K562 (cell line): ENCODE results near the gene DCT. TPM values are rescaled to one million over a fixed set of nuclear protein-coding genes. Genes with fewer than 3 reads are reported as not detected.

ENCODE experiments used
- ATAC-seq: fragments of 200-7000 bp; cut with Tn5 transposase; 3 replicates; pipeline ENCODE4 v1.9.1; 2020; ENCODE audit warnings: moderate library complexity
- BruUV-seq: library from RNA; stranded (reverse); fragments of 400-500 nt; replicated peaks from 2 replicates; lab custom pipeline; 2021; lab: Mats Ljungman, UMichigan
- CTCF ChIA-PET: fragments of 300-600 bp; formaldehyde crosslinking; extraction: SDS; loops from one replicate; lab custom pipeline; 2021; ENCODE audit warnings: low intra/inter-chr PET ratio; lab: Yijun Ruan, JAX
- POLR2A ChIA-PET: fragments of 300-600, 350-650 bp; sonication (Branson Sonifier 250); formaldehyde crosslinking; extraction: SDS; loops from one replicate; lab custom pipeline; 2021; ENCODE audit warnings: antibody characterized with exemption, inconsistent platforms; lab: Yijun Ruan, JAX
- DNase-seq, 4 experiments: peaks; one replicate each; pipeline versions ENCODE4 v3.0.0 to v3.0.0-alpha.2; 2011 to 2018; ENCODE audit warnings: low spot score in 3 of 4, mixed read lengths in 3 of 4; ENCODE audit errors: extremely low read depth in 1 of 4
- FAIRE-seq: peaks from 2 replicates; lab custom pipeline; 2011; peaks lifted over from hg19 to GRCh38; lab: Jason Lieb, UNC
- H2AFZ ChIP-seq: 2 replicates; pipeline ENCODE4 v1.6.0; 2011; ENCODE audit warnings: low read depth, low read length, control low read depth, inconsistent platforms
- H3K27ac ChIP-seq: fragments of 200-600 bp; 3 replicates; pipeline ENCODE4 v1.8.0; 2011; ENCODE audit warnings: low read depth, mild to moderate bottlenecking, control low read depth, inconsistent platforms, low read length, moderate library complexity, mixed read lengths; ENCODE audit errors: extremely low read depth
- H3K27me3 ChIP-seq, 2 experiments: fragments of 300-600 bp in 1 of 2; 2 replicates in 1 of 2; 3 replicates in 1 of 2; pipeline versions ENCODE4 v1.6.0 to v1.8.0; 2011; ENCODE audit warnings: inconsistent platforms in 2 of 2, low read length in 2 of 2, mild to moderate bottlenecking in 1 of 2, mixed read lengths in 1 of 2, moderate library complexity in 1 of 2; ENCODE audit not compliant: control insufficient read depth in 2 of 2, insufficient read depth in 2 of 2
- H3K36me3 ChIP-seq: fragments of 300-600 bp; 3 replicates; pipeline ENCODE4 v1.8.0; 2011; ENCODE audit warnings: mild to moderate bottlenecking, low read length, inconsistent platforms; ENCODE audit not compliant: control insufficient read depth, insufficient read depth
- H3K4me1 ChIP-seq, 2 experiments: fragments of 200-600 bp in 1 of 2; replicated peaks in 1 of 2; 2 replicates in 1 of 2; 3 replicates in 1 of 2; pipeline versions ENCODE4 v1.5.1 to v1.8.0; 2011; ENCODE audit warnings: inconsistent platforms in 2 of 2, low read length in 2 of 2, mild to moderate bottlenecking in 1 of 2, mixed read lengths in 1 of 2, moderate library complexity in 1 of 2; ENCODE audit not compliant: control insufficient read depth in 2 of 2, insufficient read depth in 2 of 2
- H3K4me2 ChIP-seq: 2 replicates; pipeline ENCODE4 v1.6.1; 2011; ENCODE audit warnings: low read length, control low read depth, inconsistent platforms, mixed read lengths; ENCODE audit not compliant: insufficient read depth
- H3K4me3 ChIP-seq: fragments of 200-600 bp; sonication (generic), shearing (Covaris generic); 2 replicates; pipeline ENCODE4 v1.5.1; 2016; ENCODE audit warnings: control low read depth, inconsistent platforms
- H3K79me2 ChIP-seq: fragments of 200-600 bp; 3 replicates; pipeline ENCODE4 v1.8.0; 2011; ENCODE audit warnings: low read length, inconsistent platforms; ENCODE audit not compliant: control insufficient read depth, insufficient read depth
- H3K9ac ChIP-seq, 2 experiments: 2 replicates each; pipeline versions ENCODE4 v1.6.0 to v1.6.1; 2011; ENCODE audit warnings: low read depth in 2 of 2, low read length in 2 of 2, control low read depth in 1 of 2, inconsistent platforms in 1 of 2, mild to moderate bottlenecking in 1 of 2, mixed read lengths in 1 of 2; ENCODE audit not compliant: insufficient read depth in 1 of 2
- H3K9me1 ChIP-seq: one replicate; pipeline ENCODE4 v1.6.0; 2011; ENCODE audit warnings: inconsistent platforms, mild to moderate bottlenecking, low read length, moderate library complexity; ENCODE audit not compliant: control insufficient read depth, insufficient read depth
- H3K9me3 ChIP-seq: replicated peaks from 2 replicates; pipeline ENCODE4 v1.5.1; 2011; ENCODE audit warnings: low read depth, low read length, inconsistent platforms; ENCODE audit not compliant: control insufficient read depth, insufficient read depth
- H4K20me1 ChIP-seq: replicated peaks from 2 replicates; pipeline ENCODE4 v1.6.1; 2011; ENCODE audit warnings: low read length, inconsistent platforms, mixed read lengths; ENCODE audit not compliant: control insufficient read depth, insufficient read depth
- E2F3 ChIP-seq: fragments of 250-450 bp; sonication (Bioruptor Pico); IDR thresholded peaks from 2 replicates; pipeline ENCODE4 v1.4.0; 2020; ENCODE audit warnings: mild to moderate bottlenecking
- MCM2 ChIP-seq: fragments of 450-650 bp; IDR thresholded peaks from 2 replicates; pipeline ENCODE4 v1.6.1; 2017; ENCODE audit warnings: low read depth, mild to moderate bottlenecking
- WGBS: fragments of 100-300 bp; shearing (Covaris generic); methylation state at CpG from one replicate; pipeline ENCODE4 v1.1.6; 2016; ENCODE audit warnings: low coverage, mixed read lengths; ENCODE audit not compliant: insufficient coverage; ENCODE audit errors: missing lambda C conversion rate; 5-methylcytosine and 5-hydroxymethylcytosine counted together
- in situ Hi-C: fragments of 300-500 bp; cut with MboI; formaldehyde crosslinking; loops from 4 replicates; pipeline ENCODE4 v1.15.0; 2018; ENCODE audit warnings: inconsistent platforms, mixed read lengths
- intact Hi-C: fragments of 100-400 bp; cut with micrococcal nuclease; formaldehyde crosslinking; loops from 2 replicates; pipeline ENCODE4 v1.14.2; 2022
- polyA plus RNA-seq, 8 experiments: library from polyadenylated mRNA; depleted of rRNA in 4 of 8; stranded (reverse) in 5 of 8; unstranded in 3 of 8; fragments of >200 nt; fragmentation: Nextera tagmentation in 2 of 8; fragmentation: Illumina TruSeq in 1 of 8; extraction: Ambion mirVana in 2 of 8; extraction: Trizol in 1 of 8; gene quantifications; 2 replicates each; pipeline versions ENCODE4 v1.2.1 to v1.2.3, GENCODE V29; 2011 to 2014; ENCODE audit warnings: inconsistent platforms in 1 of 8, missing spikeins in 1 of 8
- total RNA-seq, 7 experiments: library from RNA; depleted of rRNA in 6 of 7; stranded (reverse); fragments of >200 nt in 6 of 7; fragmentation: Illumina TruSeq in 2 of 7; extraction: Trizol in 2 of 7; gene quantifications; 2 replicates each; pipeline versions ENCODE4 v1.2.1 to v1.2.3, GENCODE V29; 2011 to 2021; ENCODE audit warnings: low replicate concordance in 1 of 7
- TF ChIP-seq, protein P1 (sequence below), 2 experiments: fragments of 150-350 bp in 1 of 2; IDR thresholded peaks; 2 replicates each; pipeline ENCODE4 v1.6.1; 2012 to 2016; ENCODE audit warnings: low read depth in 2 of 2, low read length in 2 of 2, mild to moderate bottlenecking in 1 of 2, moderate library complexity in 1 of 2

Gene DCT
- total and polyA plus RNA-seq, 9 of the 15 experiments (the other 6 are each of a cell fraction or from before 2014, with no cell fraction given) = 0.11 to 0.83 (median 0.57) TPM

DNA sequence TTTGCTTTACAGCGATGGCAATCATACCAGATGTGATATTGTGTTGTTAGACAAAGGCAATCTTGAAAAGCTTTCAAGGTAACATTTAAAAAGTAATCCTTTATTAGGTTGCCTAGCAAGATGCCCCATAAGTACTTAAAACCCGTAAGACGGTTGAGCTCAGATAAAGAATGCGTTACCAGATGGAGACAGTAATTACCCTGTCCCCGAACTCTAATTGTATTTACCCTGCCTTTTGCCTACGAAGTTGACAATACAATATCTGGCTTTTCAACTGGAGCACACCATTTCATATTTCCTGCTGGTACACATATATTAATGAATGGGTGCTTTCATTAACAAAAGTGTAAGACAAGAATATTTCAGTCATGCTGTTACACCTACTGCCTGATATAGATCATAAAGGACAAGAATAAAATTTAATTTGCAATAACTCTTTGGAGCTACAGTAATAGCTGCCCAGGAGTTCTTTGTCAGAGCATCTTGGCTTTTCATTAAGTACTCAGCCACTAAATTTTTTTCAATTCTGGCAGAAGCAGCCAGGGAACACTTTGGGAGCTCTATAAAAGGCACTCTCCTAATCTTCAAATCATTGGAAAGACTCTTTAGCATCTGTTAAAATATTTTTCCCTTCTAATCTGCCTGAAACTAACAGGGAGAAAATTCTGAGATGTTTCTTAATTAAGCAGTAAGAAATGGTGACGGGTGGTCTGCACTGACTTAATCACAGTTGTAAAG, 63.8 kb downstream of the DCT start (continued):
- TF ChIP-seq, protein P1, sequence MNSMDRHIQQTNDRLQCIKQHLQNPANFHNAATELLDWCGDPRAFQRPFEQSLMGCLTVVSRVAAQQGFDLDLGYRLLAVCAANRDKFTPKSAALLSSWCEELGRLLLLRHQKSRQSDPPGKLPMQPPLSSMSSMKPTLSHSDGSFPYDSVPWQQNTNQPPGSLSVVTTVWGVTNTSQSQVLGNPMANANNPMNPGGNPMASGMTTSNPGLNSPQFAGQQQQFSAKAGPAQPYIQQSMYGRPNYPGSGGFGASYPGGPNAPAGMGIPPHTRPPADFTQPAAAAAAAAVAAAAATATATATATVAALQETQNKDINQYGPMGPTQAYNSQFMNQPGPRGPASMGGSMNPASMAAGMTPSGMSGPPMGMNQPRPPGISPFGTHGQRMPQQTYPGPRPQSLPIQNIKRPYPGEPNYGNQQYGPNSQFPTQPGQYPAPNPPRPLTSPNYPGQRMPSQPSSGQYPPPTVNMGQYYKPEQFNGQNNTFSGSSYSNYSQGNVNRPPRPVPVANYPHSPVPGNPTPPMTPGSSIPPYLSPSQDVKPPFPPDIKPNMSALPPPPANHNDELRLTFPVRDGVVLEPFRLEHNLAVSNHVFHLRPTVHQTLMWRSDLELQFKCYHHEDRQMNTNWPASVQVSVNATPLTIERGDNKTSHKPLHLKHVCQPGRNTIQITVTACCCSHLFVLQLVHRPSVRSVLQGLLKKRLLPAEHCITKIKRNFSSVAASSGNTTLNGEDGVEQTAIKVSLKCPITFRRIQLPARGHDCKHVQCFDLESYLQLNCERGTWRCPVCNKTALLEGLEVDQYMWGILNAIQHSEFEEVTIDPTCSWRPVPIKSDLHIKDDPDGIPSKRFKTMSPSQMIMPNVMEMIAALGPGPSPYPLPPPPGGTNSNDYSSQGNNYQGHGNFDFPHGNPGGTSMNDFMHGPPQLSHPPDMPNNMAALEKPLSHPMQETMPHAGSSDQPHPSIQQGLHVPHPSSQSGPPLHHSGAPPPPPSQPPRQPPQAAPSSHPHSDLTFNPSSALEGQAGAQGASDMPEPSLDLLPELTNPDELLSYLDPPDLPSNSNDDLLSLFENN (IDR thresholded peaks at IDR 0.05; ENCODE audit: low read depth in 2 of 2, low read length in 2 of 2) = no peak
- no peak for TF ChIP-seq E2F3 (CRISPR knock-in tag)
- TF ChIP-seq, all 486 proteins: peak for 0

DNA sequence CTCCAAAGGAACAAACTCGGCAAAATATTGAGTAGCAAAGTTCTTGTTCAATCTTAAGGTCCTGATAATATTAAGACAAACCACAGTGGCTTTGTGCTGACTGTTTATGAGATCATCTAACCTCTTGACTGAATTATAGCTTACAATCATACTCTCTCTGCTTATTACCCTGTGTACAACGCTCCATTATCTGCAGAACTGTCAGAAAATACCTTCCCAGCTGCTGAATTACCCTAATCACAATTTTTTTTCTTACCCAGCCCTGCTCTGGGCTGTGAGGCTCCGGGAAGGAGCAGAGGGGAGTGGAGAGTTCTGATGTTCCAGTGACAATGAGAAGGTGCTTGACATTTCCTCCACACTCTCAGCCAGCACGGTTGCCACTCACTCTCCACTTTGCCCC, 64.8 kb downstream of the DCT start:
- no TSS peak for BruUV-seq
- intact Hi-C loops = no loop called here
- no peaks in the 10 kb centered on the region for H3K36me3 ChIP-seq
- 4% methylated on average over 4 of the region's 4 CpGs for WGBS
- no peak for TF ChIP-seq MCM2
- no peak overlapping the region for H3K9ac ChIP-seq
- ChIA-PET CTCF (no interaction called here), POLR2A (no interaction called here)
- no peaks in the 10 kb centered on the region for H3K4me1 ChIP-seq
- in situ Hi-C loops = no loop called here
- H3K4me3 ChIP-seq = no peak overlapping the region
- ATAC-seq (no peak), FAIRE-seq (no peak), DNase-seq (no peak)
- H3K9me3 ChIP-seq = no peaks in the 10 kb centered on the region
- H3K4me2 ChIP-seq = no peak overlapping the region
- H3K79me2 ChIP-seq = no peaks in the 10 kb centered on the region
- no peaks in the 10 kb centered on the region for H4K20me1 ChIP-seq
- no peak overlapping the region for H3K27ac ChIP-seq
- no peaks in the 10 kb centered on the region for H3K9me1 ChIP-seq
- no peaks in the 10 kb centered on the region for H3K27me3 ChIP-seq
- no peak overlapping the region for H2AFZ ChIP-seq
